GM12872 (cell line): ENCODE results near the gene PDE9A.

Experiments
- CTCF ChIP-seq: IDR thresholded peaks from 3 replicates; pipeline ENCODE4 v1.5.1; 2011; ENCODE audit warnings: low read depth, mild to moderate bottlenecking, low read length, moderate library complexity; ENCODE audit not compliant: insufficient read depth

Gene PDE9A

GRCh38 chr21:42677339-42678321 lies 24.2 kb downstream of the PDE9A start:
- no peak for TF ChIP-seq CTCF

- TF ChIP-seq CTCF: no peak
Measured at GRCh38 chr21:42678618-42679295, 25.3 kb downstream of the PDE9A start.

GRCh38 chr21:42679319-42680057 lies 26.1 kb downstream of the PDE9A start:
- TF ChIP-seq CTCF: no peak

- no peak for TF ChIP-seq CTCF
Measured at GRCh38 chr21:42680058-42680330, 26.6 kb downstream of the PDE9A start.

- TF ChIP-seq CTCF: no peak
Measured at GRCh38 chr21:42680429-42680828, 27.0 kb downstream of the PDE9A start.

GRCh38 chr21:42681296-42682206 lies 28.1 kb downstream of the PDE9A start:
- TF ChIP-seq CTCF: no peak
